Right lobe of liver (tissue), 4 donors: Measurements from ENCODE around the gene RIMS1.

Experiments used
- CTCF ChIP-seq, 4 donors: fragments of 200-600 bp in 3 of 4; fragments of 450-650 bp in 1 of 4; IDR thresholded peaks; one replicate each; pipeline versions ENCODE4 v1.5.1 to v1.8.0; 2016 to 2022; ENCODE audit warnings: antibody characterized with exemption in 4 of 4, mild to moderate bottlenecking in 2 of 4
- POLR2A ChIP-seq: fragments of 450-650 bp; IDR thresholded peaks from one replicate; pipeline ENCODE4 v1.6.1; 2017; ENCODE audit warnings: antibody characterized with exemption, mild to moderate bottlenecking
- donor health status: DM: no; HTN: no; CAD: no.
- donor health status: DM: no; HTN: no; CAD: no.
- donor health status: DM: no; HTN: yes; CAD: no.

GRCh38 chr6:72042088-72042487 lies 155.7 kb downstream of the RIMS1 start:
- TF ChIP-seq CTCF (IDR thresholded peaks at IDR 0.05) (no peak), POLR2A (no peak)
